Heart right ventricle (tissue), 16 donors: ENCODE measurements around the gene GATA6. TPM values are rescaled to one million over a fixed set of nuclear protein-coding genes. Genes with fewer than 3 reads are reported as not detected.

Experiments
- ATAC-seq, 8 donors: fragments of 200-7000 bp; cut with Tn5 transposase; one replicate each; pipeline ENCODE4 v1.9.1; 2020; ENCODE audit warnings: mild to moderate bottlenecking in 8 of 8, moderate library complexity in 8 of 8, moderate number of reproducible peaks in 1 of 8
- DNase-seq, 2 donors: peaks; one replicate each; pipeline ENCODE4 v3.0.0-alpha.2; 2020
- H3K27ac ChIP-seq, 10 donors: fragments of 200-600 bp; sonication (generic) in 2 of 10; one replicate each; pipeline versions ENCODE4 v1.5.0 to v1.8.0; 2020 to 2022; ENCODE audit warnings: mild to moderate bottlenecking in 3 of 10
- H3K27me3 ChIP-seq, 7 donors: fragments of 200-600 bp; one replicate each; pipeline ENCODE4 v1.8.0; 2021 to 2022; ENCODE audit warnings: mild to moderate bottlenecking in 2 of 7
- H3K36me3 ChIP-seq, 9 donors: fragments of 200-600 bp; sonication (generic) in 1 of 9; one replicate each; pipeline versions ENCODE4 v1.5.0 to v1.8.0; 2020 to 2022; ENCODE audit warnings: mild to moderate bottlenecking in 2 of 9
- H3K4me1 ChIP-seq, 9 donors: fragments of 200-600 bp; sonication (generic) in 1 of 9; one replicate each; pipeline versions ENCODE4 v1.5.0 to v1.8.0; 2020 to 2022; ENCODE audit warnings: mild to moderate bottlenecking in 4 of 9
- H3K4me3 ChIP-seq, 10 donors: fragments of 200-600 bp; sonication (generic) in 2 of 10; one replicate each; pipeline versions ENCODE4 v1.5.0 to v1.8.0; 2020 to 2022; ENCODE audit warnings: mild to moderate bottlenecking in 7 of 10, moderate library complexity in 2 of 10
- H3K9me3 ChIP-seq, 11 donors: fragments of 200-600 bp in 10 of 11; sonication (generic) in 2 of 11; one replicate each; pipeline versions ENCODE4 v1.5.0 to v1.8.0; 2013 to 2022; ENCODE audit warnings: mild to moderate bottlenecking in 2 of 11, control low read depth in 1 of 11, moderate library complexity in 1 of 11
- WGBS, 2 donors: extraction: QIAGEN DNeasy Blood & Tissue Kit; methylation state at CpG; one replicate each; pipeline ENCODE4 v1.1.7; 2013; ENCODE audit warnings: inconsistent platforms in 1 of 2; 5-methylcytosine and 5-hydroxymethylcytosine counted together
- intact Hi-C, 10 donors: fragments of 100-400 bp; cut with DNase I; formaldehyde crosslinking; loops; one replicate each; pipeline versions ENCODE4 v1.11.1 to v1.14.2; 2022
- polyA plus RNA-seq, 2 donors: library from polyadenylated mRNA; stranded (reverse); fragments of 200-250 nt; gene quantifications; one replicate each; pipeline ENCODE4 v1.2.3, GENCODE V29; 2013
- total RNA-seq, 10 donors: library from RNA; stranded (reverse); fragmentation: NEBNext Ultra II Directional in 3 of 10; extraction: Animal tissue kit (Norgen Biotek cat#: 25700) in 3 of 10; gene quantifications; one replicate each; pipeline versions ENCODE4 v1.2.1 to v1.2.4, GENCODE V29; 2021 to 2023
- TF ChIP-seq, protein P1 (sequence below), 9 donors: fragments of 200-600 bp; sonication (generic) in 2 of 9; IDR thresholded peaks; one replicate each; pipeline versions ENCODE4 v1.5.0 to v1.8.0; 2021 to 2022; ENCODE audit warnings: antibody characterized with exemption in 9 of 9, mild to moderate bottlenecking in 5 of 9, moderate library complexity in 1 of 9
- donor health status: Arrhythmogenic right ventricular cardiomyopathy.
- donor health status: ischemic (EF 13 %, LVEDD 7.1; RV severe dilation, severe dysfunction).
- donor health status: healthy with polysubstance abuse.
- donor health status: DM: no; HTN: yes; CAD: no.
- donor health status: DM: no; HTN: no; CAD: no.
- donor health status: ischemic (EF 25% LVEDD 6.9; RV normal size, moderate dysfunction).
- donor health status: ischemic (EF 25% LVEDD 5.7; RV mildly dilated, moderate dysfunction).
- donor health status: healthy.
- donor health status: DM: yes; HTN: yes; CAD: no.
- donor health status: Ischemic cardiomyopathy.
- donor health status: ischemic (EF 35%, LVEDD 5.7; RV mildly dilated, moderate dysfunction).
- donor health status: nonischemic (EF 11% LVEDD 7.7; RV severe dilation, severe dysfunction).
- donor health status: DM: yes; HTN: yes; CAD: no.
- donor health status: PGD.
- donor health status: ischemic (EF 29% LVEDD 5.4; RV normal size, mild dysfunction).
- donor health status: nonischemic (EF 23%, LVEDD 6.1; RV moderate dilation, normal function).

Gene GATA6
- total and polyA plus RNA-seq, 12 donors, result 36.7 to 99.5 (median 69.0) TPM

- ATAC-seq, result no peak
- Histone ChIP-seq H3K36me3 (no peaks in the 10 kb centered on the region), H3K4me1 (no peaks in the 10 kb centered on the region), H3K27me3 (no peaks in the 10 kb centered on the region), H3K27ac (no peak overlapping the region), H3K4me3 (no peak overlapping the region), H3K9me3 (no peaks in the 10 kb centered on the region)
- 93 to 94% methylated on average over 6 of the region's 6 CpGs for WGBS, 2 donors
- TF ChIP-seq, protein P1, sequence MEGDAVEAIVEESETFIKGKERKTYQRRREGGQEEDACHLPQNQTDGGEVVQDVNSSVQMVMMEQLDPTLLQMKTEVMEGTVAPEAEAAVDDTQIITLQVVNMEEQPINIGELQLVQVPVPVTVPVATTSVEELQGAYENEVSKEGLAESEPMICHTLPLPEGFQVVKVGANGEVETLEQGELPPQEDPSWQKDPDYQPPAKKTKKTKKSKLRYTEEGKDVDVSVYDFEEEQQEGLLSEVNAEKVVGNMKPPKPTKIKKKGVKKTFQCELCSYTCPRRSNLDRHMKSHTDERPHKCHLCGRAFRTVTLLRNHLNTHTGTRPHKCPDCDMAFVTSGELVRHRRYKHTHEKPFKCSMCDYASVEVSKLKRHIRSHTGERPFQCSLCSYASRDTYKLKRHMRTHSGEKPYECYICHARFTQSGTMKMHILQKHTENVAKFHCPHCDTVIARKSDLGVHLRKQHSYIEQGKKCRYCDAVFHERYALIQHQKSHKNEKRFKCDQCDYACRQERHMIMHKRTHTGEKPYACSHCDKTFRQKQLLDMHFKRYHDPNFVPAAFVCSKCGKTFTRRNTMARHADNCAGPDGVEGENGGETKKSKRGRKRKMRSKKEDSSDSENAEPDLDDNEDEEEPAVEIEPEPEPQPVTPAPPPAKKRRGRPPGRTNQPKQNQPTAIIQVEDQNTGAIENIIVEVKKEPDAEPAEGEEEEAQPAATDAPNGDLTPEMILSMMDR (IDR thresholded peaks at IDR 0.05), result no peak
- intact Hi-C loops, result loop anchor here in 1 of 10 donors (1.0 kb wide), 1 partner anchor 18 kb away; no protein-coding TSS in a partner anchor
- DNase-seq, result no peak
These were observed 69.3 kb downstream of the GATA6 start for GRCh38 chr18:22238681-22239080.

- Histone ChIP-seq H3K4me3 (no peak overlapping the region), H3K4me1 (no peaks in the 10 kb centered on the region), H3K36me3 (no peaks in the 10 kb centered on the region), H3K9me3 (no peaks in the 10 kb centered on the region), H3K27me3 (no peaks in the 10 kb centered on the region), H3K27ac (no peak overlapping the region)
- DNase-seq (no peak), ATAC-seq (no peak)
- 82 to 91% methylated on average over 6 of the region's 6 CpGs for WGBS, 2 donors
- TF ChIP-seq, protein P1 (IDR thresholded peaks at IDR 0.05), result no peak
- intact Hi-C loops, result loop anchor here in 1 of 10 donors (10.0 kb wide), 1 partner anchor 237 kb away; no protein-coding TSS in a partner anchor
These were observed 72.6 kb downstream of the GATA6 start for GRCh38 chr18:22241921-22242361.

DNA sequence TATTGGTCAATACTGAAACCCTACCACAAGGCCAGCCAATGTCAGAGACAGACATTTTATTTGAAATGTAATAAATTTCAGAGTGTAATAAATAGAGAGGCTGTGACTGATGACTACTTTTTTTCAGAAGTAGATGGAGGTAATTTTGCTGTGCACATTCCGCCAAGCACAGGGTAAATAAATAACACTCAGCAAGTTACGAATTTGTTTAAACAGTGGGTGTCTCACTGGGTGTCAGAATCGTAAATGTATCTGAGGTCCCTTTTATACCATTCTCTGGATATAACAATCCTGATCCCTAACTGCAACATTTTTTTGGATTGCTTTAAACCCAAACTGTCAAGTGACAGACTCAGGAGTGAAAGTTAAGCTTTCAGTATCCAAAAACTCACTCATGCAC lies 74.1 kb downstream of the GATA6 start:
- no peak overlapping the region for H3K4me3 ChIP-seq
- WGBS, 2 donors, result 96% methylated on average over 3 of the region's 3 CpGs
- H3K27ac ChIP-seq, result no peak overlapping the region
- ATAC-seq (no peak), DNase-seq (no peak)
- H3K36me3 ChIP-seq, result no peaks in the 10 kb centered on the region
- TF ChIP-seq, protein P1 (IDR thresholded peaks at IDR 0.05), result no peak
- no peaks in the 10 kb centered on the region for H3K4me1 ChIP-seq
- no peaks in the 10 kb centered on the region for H3K27me3 ChIP-seq
- H3K9me3 ChIP-seq, result no peaks in the 10 kb centered on the region
- intact Hi-C loops, result loop anchor here in 1 of 10 donors (10.0 kb wide), 1 partner anchor 239 kb away; no protein-coding TSS in a partner anchor

DNA sequence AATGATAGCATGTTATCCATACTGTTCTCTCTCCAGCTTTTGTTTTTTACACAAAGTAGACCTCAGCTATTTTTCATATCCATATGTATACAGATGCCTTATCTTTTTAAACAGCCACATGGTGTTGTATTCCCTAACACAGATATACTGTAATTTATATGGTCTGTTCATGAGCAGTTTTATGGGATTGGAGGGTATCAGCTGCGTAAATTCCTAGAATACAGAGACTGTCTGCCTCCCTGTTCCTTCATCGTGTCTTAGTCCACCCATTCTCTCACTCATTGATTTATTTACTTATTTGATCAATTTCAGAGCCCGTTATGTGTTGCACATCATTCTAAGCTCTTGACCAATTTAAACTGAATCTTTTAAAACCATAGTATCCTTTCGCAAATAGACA lies 80.6 kb downstream of the GATA6 start:
- 96 to 97% methylated on average over 4 of the region's 4 CpGs for WGBS, 2 donors
- no peak for DNase-seq

More for the DNA sequence above, 80.6 kb downstream of the GATA6 start:
- intact Hi-C loops, result loop anchor here in 1 of 10 donors (5.0 kb wide), 1 partner anchor 33 kb away; no protein-coding TSS in a partner anchor
- peaks cover 0 to 36% (median 10%) of the 10 kb centered on the region in 9 donors for H3K4me1 ChIP-seq
- no peak overlapping the region for H3K4me3 ChIP-seq
- H3K9me3 ChIP-seq, result no peaks in the 10 kb centered on the region
- no peaks in the 10 kb centered on the region for H3K36me3 ChIP-seq
- no peak for ATAC-seq
- H3K27me3 ChIP-seq, result no peaks in the 10 kb centered on the region
- no peak overlapping the region for H3K27ac ChIP-seq
- TF ChIP-seq, protein P1 (IDR thresholded peaks at IDR 0.05), result no peak
